ENCODE measurements around the gene DCLRE1B.

The DCLRE1B gene

GRCh38 chr1:113887402-113888175, 17.5 kb upstream of the DCLRE1B start, which contains the start of gene BCL2L15:
BCL2L15 (minus strand) TSS chr1:113887581; CDS start chr1:113887375, 206 bp downstream.
- DNase-seq, result no peak

GRCh38 chr1:113890816-113891215, 14.3 kb upstream of the DCLRE1B start:
- no peak for DNase-seq

DNA sequence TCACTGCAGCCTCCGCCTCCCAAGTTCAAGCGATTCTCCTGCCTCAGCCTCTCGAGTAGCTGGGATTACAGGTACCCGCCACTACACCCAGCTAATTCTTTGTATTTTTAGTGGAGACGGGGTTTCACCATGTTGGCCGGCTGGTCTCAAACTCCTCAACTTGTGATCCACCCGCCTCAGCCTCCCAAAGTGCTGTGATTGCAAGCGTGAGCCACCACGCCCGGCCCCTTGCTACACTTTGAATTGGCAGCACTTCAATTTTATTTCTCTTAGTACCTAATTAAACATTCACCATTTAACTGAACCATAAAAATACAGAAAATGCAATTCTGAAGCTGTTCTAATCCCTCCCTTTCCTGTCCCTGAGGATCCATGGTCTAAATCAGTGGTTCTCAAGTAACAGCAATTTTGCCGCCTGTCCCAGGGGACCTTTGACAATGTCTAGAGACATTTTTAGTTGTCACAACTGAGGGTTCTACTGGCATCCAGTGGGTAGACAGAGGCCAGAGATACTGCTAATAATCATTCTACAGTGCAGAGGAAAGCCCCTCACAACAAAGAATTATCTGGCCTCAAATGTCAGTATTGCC, 13.4 kb upstream of the DCLRE1B start:
- DNase-seq, result peak; percentile 22

DNA sequence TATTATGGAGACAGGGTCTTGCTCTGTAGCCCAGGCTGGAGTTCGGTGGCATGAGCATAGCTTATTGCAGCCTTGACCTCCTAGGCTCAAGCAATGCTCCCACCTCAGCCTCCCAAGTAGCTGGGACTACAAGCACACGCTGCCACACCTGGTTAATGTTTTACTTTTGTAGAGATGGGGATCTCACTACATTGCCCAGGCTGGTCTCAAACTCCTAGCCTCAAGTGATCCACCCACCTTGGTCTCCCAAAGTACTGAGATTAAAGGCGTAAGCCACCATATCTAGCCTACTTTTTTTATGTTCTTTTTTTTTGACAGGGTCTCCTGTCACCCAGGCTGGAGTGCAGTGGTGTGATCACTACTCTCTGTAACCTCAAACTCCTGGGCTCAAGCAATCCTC, 11.9 kb upstream of the DCLRE1B start:
- DNase-seq, result no peak

- DNase-seq, result no peak
These were observed 10.0 kb upstream of the DCLRE1B start for GRCh38 chr1:113895098-113895497.

- no peak for DNase-seq
These were observed 9.2 kb upstream of the DCLRE1B start for GRCh38 chr1:113895961-113896360.

- DNase-seq, result no peak
These were observed 6.8 kb upstream of the DCLRE1B start for GRCh38 chr1:113898241-113898814.

DNA sequence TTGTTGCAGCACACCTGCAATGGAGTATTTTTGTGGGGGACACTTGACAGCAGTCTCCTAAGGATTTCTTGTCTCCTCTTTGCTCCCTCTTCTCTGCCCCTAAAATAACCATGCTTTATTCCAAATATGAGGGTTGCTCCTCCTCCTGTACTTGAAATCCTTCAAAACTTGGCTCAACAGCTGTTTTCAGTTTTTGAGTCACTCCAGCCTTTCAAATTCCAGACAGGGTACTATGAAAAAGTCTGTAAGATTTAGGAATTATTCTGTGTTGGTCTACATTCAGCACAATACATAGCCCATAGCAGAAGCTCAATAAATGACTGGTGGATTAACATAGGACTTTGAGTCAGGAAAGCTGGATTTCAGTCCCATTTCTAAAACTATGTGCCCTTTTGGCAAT, 6.0 kb upstream of the DCLRE1B start:
- no peak for DNase-seq

GRCh38 chr1:113901191-113901590, 3.9 kb upstream of the DCLRE1B start:
- DNase-seq, result no peak

DNA sequence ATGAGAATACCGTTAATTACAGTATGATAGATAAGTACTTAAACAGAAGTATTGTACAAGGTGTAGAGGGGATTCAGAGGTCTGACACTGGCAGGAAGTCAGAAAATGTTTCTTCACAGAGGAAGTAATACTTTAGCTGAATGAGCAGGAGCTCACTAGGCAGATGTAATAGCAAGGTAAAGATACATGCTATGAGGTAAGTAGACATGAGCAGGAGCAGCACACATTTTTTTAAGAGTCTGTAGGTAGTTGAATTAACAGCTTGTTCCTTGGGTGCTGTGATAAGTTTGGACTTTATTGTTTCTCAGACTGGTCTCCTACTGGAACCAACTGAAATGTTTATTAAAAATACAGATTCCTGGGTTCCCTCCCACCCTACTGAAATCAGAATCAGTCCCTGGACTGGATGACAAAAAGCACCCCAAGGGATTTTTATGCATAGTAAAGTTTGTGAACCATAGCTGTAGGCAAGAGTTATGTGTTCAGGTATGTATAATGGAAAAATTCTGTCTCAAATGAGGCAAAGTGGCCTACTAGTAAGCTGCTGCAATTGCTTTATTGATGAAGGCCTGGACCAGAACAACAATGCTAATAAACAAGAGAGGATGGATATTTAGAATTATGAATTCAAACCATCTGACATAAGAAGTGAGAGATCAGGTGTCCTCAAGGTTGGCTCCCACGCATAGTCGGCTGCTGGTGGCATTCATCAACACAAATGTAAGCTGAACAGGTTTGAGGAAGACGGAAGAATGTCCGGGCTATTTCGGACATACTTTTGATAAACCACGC, 1.4 kb upstream of the DCLRE1B start:
- peak; percentile 38 for DNase-seq

GRCh38 chr1:113904293-113904673, 843 bp upstream of the DCLRE1B start:
- peak; percentile 77 for DNase-seq

- DNase-seq, result peak; percentile 59
These were observed 322 bp downstream of the DCLRE1B start for GRCh38 chr1:113905435-113905861.

DNA sequence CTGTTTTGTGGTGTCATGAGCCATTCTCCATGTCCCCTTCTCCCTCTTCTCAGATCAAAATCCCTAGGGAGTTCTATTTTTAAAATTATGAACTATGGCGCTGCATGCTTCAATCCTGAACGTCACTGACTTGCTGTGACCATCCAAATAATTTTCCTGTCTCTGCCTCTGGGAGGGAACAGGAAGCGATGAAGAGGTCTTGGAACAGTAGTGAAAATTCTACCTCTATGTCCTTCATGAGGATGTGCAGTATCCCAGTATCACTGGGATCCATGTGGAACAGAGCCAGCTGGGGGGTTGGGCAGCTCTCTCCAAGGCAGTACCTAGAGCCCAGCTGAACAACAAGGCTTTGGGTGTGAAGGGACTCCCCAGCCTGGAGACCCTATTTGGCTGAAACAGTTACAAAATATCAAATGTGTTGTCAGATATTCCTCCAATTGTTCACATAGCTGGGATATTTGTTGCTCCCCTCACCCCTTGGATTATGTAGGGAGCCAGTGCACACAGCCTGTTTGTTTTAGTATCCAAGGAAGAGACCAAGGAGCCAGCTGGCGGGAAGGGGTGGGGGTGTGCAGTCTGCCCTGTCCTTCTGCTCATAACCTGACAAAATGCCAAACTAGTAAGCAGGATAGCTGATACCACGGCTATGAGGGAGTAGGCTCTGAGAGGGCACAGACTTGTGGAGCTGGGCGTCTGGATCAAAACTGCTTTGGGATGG, 7.6 kb downstream of the DCLRE1B start:
- peak; percentile 39 for DNase-seq

DNA sequence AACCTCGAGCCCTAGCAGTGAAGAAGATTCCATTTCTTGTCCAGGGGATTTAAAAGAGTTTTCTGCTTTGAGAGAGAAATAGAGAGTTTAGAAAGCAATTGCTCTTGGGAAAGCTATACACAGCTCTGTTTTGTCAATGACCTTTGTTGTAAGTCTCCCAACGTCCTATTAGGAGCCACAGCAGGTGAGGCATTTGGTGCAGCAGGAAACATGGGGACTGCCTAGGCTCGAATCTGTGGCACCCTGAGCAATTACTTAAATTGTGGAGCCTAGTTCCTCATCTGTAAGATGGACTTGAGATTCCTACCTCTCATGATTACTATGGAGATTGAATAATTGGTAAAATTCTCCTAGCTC, 8.2 kb downstream of the DCLRE1B start:
- DNase-seq, result no peak

- DNase-seq, result no peak
These were observed 8.9 kb downstream of the DCLRE1B start for GRCh38 chr1:113913887-113914664.

DNA sequence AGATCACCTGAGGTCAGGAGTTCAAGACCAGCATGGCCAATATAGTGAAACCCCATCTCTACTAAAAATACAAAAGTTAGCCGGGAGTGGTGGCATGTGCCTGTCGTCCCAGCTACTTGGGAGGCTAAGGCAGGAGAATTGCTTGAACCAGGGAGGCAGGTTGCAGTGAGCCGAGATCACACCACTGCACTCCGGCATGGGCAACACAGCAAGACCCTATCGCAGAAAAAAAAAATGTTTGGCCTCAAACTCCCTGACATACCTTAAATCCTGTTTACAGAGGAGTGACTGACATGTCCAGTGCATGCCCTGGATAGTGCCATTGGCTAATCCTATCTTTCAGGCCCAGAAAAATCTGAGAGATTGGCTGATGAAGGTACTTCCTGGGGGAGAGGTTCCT, 11.8 kb downstream of the DCLRE1B start:
- DNase-seq, result no peak

DNA sequence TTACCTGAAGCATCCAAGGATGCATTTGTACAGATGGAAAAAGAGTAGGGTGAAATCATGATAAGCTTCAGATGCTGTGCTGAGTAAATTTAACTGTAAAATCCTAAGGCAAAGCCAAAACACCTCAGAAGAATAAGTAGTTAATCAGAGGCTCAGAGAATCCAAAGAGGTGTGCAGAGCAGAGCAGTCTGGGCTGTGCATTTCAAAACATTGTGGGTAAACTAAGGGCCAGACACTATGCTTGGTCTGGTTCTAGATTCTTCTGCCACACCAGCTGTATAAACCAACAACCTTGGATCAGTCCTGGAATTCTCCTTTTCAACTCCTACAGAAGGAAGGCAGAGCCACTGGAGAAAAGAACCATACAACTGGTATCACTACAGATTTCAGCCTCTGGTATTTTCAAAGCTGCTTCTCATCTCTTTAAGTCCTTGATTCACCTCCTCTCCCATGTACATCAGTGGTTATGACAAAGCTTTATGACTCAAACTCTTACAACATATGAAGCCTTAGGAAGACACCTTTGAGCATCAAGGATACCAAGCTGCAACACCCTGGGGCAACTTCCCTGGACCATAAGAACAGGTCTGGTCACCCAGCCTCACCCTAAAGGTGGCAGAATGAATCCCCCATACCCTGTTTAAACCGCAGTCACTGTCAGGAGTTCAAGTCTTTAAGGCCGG, 12.4 kb downstream of the DCLRE1B start:
- no peak for DNase-seq

DNA sequence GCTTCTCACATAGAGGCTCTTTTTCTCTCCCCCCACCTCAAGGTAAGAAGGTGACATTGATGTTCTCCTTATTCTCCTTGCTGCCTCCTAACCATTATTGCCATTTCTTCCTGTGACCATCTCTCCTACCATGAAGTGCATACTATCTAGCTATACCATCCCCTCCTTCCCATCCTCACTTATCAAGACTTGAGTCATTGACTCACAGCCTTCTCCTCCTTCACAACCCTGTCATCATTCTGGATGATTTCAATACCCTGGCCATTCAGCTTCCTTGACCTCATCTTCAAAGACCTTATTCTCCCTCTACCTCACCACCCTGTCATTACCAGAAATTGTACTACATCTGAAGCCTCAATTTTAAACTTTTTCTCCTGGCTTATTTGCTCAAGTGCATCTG, 13.1 kb downstream of the DCLRE1B start:
- no peak for DNase-seq

- no peak for DNase-seq
These were observed 17.8 kb downstream of the DCLRE1B start for GRCh38 chr1:113922957-113923356.

GRCh38 chr1:113924473-113924872, 19.3 kb downstream of the DCLRE1B start:
- no peak for DNase-seq

DNA sequence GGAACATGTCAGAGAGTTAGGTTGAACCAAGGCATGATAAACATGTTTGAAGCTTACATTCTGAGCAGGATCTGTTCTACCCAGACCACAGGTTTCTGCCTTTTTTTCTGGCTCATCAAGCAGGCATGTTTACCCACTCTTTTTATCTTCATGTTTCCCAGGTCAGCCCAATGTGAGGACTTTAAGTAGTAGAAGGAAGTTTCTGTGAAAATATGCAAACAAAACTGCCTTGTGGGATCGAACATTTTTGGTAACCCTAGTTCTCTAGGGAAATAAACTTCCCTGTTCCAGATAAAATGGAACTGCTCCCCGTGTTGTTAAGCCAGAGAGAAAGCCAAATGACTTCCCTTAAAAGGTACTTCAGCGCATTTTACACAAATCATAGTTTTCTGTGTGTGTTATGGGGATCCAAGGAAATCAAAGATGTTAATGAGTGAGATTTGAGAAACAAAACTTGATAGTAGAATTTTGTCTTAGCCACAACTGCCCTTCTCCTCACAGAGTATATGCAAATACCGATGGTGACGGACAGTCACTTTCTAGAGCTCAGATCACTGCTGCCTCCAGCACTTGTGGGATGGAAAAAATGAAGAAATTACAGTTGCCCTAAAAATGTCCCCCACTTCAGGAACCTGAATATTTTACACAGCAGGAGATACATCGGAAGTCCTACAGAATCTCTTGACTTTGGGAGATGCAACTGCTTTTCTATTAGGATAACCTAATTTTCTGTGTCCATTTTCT, 23.2 kb downstream of the DCLRE1B start:
- no peak for DNase-seq

Measured in NCI-H69 (cell line).